Measurements from ENCODE around the gene ACAN. TPM values are rescaled to one million over a fixed set of nuclear protein-coding genes. Genes with fewer than 3 reads are reported as not detected.

The ACAN gene
- total RNA-seq, 1 experiment from 2014 or later = 0.50 TPM

GRCh38 chr15:88872706-88873105, 69.5 kb downstream of the ACAN start:
- Histone ChIP-seq H2AK5ac (ENCODE audit: insufficient read length, low read length) (no peak overlapping the region), H2BK15ac (ENCODE audit: low read depth, low read length) (no peak overlapping the region), H3K9me3 (ENCODE audit: control insufficient read depth, low read depth, low read length) (no peaks in the 10 kb centered on the region), H4K91ac (ENCODE audit: insufficient read length, low read depth, low read length) (no peak overlapping the region), H2BK12ac (ENCODE audit: insufficient read length, low read depth, low read length) (no peak overlapping the region), H3K4me2 (ENCODE audit: insufficient read depth, insufficient read length, low read length) (no peak overlapping the region), H2BK5ac (ENCODE audit: insufficient read length, low read length) (no peak overlapping the region), H3K23me2 (ENCODE audit: insufficient read length, low read depth, low read length, poor library complexity, severe bottlenecking) (no peaks in the 10 kb centered on the region), H2BK120ac (ENCODE audit: low read depth, low read length, poor library complexity, severe bottlenecking) (no peak overlapping the region), H3K9ac (ENCODE audit: extremely low read depth, insufficient read length, low read length) (no peak overlapping the region), H3K56ac (ENCODE audit: insufficient read length, low read depth, low read length) (no peak overlapping the region), H4K5ac (ENCODE audit: insufficient read length, low read depth, low read length) (no peak overlapping the region), H3K27me3 (ENCODE audit: insufficient read depth, low read length) (no peaks in the 10 kb centered on the region), H3K79me1 (ENCODE audit: insufficient read depth, low read depth, low read length, poor library complexity, severe bottlenecking) (no peaks in the 10 kb centered on the region), H2BK20ac (ENCODE audit: low read depth, low read length, poor library complexity, severe bottlenecking) (no peak overlapping the region), H4K20me1 (ENCODE audit: control insufficient read depth, insufficient read depth, insufficient read length) (peaks cover 2% of the 10 kb centered on the region), H3K4me1 (ENCODE audit: insufficient read depth, low read length) (no peaks in the 10 kb centered on the region; the same call in 1 of the 2 replicates), H2AFZ (ENCODE audit: low read length) (no peak overlapping the region), H3K23ac (ENCODE audit: insufficient read length, low read depth, low read length) (no peak overlapping the region), H3K18ac (ENCODE audit: insufficient read length, low read depth, low read length) (no peak overlapping the region), H3K4ac (ENCODE audit: low read depth, low read length) (no peak overlapping the region), H3K27ac (ENCODE audit: insufficient read length, low read depth, low read length) (no peak overlapping the region), H4K8ac (replicated peaks; ENCODE audit: insufficient read length, low read depth, low read length) (no peak overlapping the region), H3K14ac (ENCODE audit: insufficient read depth, low read length) (no peak overlapping the region), H3K79me2 (ENCODE audit: insufficient read depth, low read length) (no peaks in the 10 kb centered on the region), H3T11ph (ENCODE audit: low read length) (no peak overlapping the region)
- Mint-ChIP-seq H3K36me3 (ENCODE audit: insufficient read depth in 1 of 3, low read depth in 3 of 3) (peaks cover 8 to 18% (median 16%) of the 10 kb centered on the region in 3 experiments; a peak in 6 of 7 replicates), H3K27me3 (ENCODE audit: low read depth) (peaks cover 22% of the 10 kb centered on the region), H3K4me1 (peaks cover 9 to 11% of the 10 kb centered on the region in 2 experiments), H3K27ac (no peak overlapping the region), H3K4me3 (no peak overlapping the region), H3K9me3 (peaks cover 0 to 6% of the 10 kb centered on the region in 2 experiments; a peak in 3 of 5 replicates)
- no peak for TF ChIP-seq CTCF (conservative IDR thresholded peaks at IDR 0.05)
- no CpG with 5 or more reads among the region's 9 CpGs for WGBS (ENCODE audit: extremely low coverage, insufficient read length, low lambda C conversion rate)
- no peak for DNase-seq
